NCI-H2227 (cell line): ENCODE measurements around the gene OTULIN.
A peak's percentile ranks its signal among the peaks of the same experiment; 100 is the strongest.

Source experiments
- DNase-seq: peaks from one replicate; lab custom pipeline; 2025; ENCODE audit not compliant: unreplicated experiment; lab: John Stamatoyannopoulos, UW

OTULIN gene

DNA sequence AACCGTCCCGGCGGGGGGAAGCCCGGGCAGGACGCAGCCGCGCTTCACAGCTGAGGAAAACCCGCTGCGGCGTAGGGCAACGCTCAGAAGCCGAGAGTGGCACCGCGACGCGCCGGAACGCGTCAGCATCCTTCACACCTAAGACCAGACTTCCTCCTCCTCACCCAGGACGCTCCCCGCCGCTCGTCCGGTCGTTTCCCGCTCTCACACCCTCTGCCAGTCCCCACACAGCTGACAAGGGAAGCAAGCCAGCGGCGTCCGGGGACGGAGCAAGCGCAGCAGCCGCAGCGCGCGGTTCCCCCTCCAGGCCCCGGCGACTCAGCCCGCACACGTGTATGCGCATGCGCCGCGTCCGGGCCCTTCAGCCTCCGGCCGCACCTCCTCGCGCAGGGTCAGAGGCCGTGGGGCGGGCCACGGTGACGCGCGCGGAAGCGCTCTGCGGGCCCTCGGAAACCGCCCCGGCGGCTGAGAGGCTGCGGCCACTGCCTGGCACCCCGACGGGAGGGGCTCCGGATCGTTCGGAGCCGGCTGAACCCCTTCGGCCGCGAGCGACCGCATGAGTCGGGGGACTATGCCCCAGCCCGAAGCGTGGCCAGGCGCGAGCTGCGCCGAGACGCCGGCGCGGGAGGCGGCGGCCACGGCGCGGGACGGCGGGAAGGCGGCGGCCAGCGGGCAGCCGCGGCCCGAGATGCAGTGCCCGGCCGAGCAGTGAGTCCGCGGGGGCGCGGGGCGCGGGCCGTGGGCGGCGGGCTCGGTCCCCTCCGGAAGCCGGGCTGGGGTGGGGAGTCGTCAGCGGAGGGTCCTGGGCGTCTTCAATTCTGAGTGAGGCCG is at the start of gene OTULIN:
Gene OTULIN (plus strand): TSS at position 449 of the 831 bp plus-strand sequence. CDS start 108 bp downstream, at position 557.
- DNase-seq: peak; percentile 94

DNA sequence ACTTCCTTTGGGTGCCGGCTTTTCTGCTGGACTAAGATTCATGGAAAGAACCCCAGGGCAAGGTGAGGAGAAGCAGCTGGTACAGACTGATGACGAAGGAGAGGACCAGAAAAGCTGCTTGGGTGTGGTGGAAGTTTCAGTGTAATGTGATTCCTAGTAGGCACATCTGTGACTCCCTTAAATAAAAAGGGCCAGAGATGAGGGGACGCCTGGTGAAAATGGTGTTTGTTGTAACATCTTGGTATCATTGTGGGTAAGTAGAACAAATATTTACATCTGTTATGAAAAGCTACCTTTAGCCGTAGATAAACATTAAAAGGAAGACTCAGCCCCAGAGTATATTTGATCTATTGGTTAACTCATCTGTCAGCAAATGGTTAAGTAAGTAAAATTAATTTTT is 49.2 kb upstream of the OTULIN start:
- DNase-seq: no peak

DNA sequence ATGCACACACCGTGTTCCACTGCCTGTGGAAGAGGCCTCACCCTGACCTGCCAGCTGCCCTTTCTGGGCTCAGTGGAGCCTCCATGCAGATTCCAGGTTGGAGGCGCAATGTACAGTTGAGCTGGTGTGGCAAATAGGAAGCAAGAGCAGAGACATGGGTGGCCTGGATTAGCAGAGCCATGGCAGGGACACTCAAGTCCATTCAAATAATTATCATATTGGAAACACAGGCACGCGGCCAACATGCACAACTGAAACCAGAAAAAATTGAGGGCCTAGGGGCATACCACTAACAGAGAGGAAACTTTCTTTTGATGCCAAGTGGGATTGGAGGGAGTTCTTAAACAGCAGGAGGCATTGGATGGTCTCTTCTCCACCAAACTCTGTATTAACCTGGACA is 47.1 kb upstream of the OTULIN start:
- DNase-seq: no peak

DNA sequence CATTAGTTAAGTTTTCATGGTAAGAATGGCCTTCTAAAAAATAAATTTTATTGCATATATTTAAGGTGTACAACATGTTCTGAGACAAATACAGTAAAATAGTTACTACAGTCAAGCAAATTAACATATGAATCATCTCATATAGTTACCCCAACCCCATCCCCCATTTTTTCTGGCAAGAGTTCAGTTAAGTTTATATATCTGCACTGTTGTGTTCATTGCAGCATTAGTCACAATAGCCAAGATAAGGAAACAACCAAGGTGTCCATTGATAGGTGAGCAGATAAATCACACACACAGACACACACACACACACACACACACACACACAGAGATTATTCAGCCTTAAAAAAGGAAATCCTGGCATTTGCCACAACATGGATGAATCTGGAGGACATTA is 37.2 kb upstream of the OTULIN start:
- DNase-seq: no peak

DNA sequence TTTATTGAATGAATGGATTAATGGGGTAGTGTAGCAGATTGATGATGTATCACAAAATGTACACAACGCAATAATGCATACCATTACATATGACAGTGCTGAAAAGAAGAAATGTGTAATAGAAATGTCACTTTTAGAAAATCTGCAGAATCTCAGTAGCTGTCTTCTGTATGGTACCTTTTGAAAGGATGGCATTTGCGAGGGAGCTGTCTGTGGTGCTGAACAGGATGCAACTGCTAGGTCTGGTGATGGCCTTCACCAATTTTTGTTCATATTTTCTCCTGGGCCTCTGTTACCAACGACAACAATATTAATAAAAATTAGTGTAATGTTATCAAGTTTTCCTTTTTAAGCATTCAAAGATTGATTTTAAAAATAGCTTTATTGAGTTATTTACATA is 36.2 kb upstream of the OTULIN start:
- no peak for DNase-seq

DNA sequence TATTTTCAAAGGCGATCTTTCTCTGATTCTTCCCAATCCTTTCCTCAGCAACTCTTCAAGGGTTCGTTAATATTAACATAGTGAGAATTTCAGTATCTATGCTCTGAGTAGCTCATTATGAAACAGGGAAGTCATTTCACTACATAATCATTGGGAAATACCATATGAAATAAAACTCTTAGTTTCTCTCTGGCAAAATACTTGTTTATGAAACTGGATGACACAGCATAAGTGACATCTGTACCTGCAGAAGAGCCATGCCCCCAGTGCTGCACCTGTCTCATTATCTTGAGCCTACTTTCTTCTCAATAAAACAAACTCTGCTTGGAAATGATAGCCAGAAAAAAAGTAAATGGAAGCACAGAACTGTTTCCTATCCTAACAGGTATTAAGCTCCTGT is 33.8 kb upstream of the OTULIN start:
- DNase-seq: no peak

DNA sequence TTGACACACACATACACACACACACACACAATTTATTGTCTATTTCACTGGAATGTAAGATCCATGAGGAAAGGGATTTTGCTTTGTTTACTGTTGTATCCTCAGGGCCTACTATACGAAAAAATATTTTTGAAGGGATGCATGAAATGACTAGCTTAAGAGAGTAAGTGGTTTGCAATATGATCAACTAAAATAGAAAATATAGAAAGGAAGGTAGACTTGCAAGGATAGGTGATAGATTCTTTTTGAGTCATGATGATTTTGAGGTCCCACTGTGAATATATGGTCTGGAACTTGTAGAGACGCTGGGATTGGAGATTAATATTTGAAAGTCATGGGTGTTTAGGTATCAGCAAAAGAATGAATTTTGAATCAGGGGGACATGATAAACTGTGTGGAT is 28.9 kb upstream of the OTULIN start:
- no peak for DNase-seq

DNA sequence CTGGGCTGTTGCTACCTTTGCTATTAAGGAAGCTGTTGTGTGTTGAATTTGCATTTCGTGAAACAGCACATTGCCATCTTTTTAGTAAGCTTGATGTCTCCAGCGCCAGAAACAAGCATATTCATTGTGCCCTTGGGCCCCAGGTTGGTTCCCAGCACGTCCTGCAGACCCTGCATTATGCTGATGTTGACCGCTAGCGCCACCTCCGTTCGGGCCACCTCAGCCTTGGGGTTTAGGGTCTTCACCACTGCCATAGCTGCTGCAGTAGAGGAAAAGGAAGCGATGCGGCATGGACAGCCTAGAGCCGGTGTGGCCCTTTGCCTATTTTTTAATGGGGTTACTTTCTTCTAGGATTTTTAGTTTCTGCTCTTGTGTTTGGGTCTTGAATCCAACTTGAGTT is 23.8 kb upstream of the OTULIN start:
- no peak for DNase-seq

DNA sequence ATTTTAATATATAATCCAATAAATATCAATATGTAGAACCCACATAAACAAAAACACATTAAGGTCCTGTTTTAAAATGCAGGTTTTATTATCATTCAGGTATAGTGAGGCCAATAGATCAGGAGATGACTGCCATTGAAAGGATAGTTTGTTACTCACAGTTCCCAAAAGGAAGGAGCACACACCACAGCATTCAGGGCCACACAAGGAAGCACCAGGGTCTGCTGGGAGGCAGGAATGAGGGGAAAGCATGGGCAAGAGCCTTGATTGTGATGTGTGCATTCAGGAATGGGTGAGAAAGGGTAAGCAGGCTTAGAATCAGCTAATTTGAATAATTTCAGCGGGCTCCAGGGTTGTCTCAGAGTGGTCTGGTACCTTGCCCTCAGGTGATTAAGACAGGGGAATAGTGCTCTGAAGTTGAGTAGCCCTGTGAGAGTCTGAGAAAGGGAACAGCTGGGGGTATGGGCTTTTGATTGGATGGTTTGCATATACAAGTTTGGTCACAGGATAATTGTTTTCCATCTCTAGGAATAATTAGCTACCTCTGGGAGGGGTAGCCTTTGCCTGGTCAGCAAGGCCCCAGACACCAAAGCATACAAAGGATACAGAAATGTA is 19.8 kb upstream of the OTULIN start:
- no peak for DNase-seq

DNA sequence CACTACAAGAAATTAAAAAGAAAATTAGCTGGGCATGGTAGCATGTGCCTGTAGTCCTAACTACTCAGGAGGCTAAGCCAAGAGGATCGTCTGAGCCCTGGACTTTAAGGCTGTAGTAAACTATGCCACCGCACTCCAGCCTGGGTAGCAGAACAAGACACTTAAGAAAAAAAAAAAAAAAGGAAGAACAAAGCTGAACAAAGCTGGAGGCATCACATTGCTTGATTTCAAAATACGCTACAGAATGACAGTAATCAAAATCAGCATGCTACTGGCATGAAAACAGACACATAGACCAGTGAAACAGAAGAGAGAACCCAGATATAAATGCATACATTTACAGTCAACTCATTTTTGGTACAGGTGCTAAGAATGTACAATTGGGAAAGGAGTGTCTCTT is 14.5 kb upstream of the OTULIN start:
- no peak for DNase-seq

DNA sequence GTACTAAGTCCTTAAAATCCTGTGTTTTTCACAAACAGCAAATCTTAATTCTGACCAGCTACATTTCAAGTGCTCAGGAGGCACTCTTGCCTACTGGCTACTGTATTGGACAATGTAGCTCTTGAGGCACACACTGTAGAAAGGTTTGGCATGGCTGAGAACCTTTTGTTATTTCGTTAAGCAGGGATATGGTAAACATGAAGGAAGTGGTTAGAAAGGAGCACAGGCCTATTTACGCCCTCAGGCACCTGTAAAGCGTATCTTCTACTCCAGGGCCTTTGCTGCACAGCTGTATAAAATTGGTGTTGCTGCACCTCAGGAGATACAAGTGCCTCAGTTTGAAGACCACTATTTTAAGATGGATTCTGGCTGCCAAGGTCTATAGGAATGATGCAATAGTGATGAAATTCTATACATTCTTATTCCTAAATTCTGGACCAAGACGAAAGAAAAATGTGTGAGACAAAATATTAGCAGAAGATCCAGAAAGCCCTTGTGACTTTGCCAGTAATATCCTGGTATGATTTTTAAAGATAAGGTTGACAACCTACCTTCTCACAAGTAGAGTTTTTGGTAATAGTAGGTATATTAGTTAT is 9.3 kb upstream of the OTULIN start:
- DNase-seq: no peak

DNA sequence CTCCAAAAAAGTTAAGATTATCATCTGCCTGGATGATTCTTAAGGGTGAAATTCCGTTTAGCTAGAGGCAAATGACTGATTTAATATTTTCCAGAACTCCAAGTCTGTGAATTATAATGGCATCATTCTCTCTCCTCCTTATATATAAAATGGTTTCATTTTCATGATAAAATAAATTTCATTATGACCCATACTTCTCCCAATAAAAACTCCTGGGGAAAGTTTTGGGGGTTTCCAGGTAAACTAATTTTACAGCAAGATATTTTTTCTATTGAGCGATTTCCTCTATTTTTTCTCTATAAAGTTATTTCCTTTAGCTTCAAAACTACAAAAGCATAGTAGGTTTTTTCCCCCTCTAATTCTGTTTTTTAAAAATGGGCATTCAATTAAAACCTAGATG is 7.6 kb upstream of the OTULIN start:
- no peak for DNase-seq

DNA sequence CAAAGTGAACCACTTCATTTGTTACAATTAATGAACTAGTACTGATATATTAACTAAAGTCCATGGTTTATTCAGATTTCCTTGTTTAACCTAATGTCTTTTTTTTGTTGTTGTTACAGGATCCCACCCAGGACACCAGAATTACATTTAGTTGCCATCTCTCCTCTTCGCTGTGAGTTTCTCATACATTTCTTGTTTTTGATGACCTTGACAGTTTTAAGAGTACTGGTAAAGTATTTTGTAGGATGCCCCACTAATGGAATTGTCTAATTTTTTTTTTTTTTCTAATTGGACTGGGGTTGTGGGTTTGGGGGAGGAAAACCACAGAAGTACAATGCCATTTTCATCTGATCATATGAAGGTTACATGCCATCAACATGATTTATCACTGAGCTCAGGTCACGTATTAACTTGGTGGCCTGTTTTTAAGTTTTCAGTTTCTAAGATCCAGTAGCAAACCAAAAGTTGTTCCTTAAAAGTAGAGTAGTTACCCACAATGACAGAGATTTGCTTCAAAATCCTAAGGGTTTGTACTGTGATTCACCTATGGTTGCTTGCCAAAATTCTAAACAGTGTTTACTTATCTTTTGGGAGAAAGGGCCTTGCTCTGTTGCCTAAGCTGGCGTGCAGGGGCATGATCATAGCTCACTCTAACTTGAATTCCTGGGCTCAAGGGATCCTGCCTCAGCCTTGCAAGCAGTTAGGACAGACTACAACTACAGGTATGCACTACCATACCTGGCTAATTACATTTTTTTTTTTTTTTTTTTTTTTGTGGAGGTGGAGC is 4.5 kb upstream of the OTULIN start:
- no peak for DNase-seq

DNA sequence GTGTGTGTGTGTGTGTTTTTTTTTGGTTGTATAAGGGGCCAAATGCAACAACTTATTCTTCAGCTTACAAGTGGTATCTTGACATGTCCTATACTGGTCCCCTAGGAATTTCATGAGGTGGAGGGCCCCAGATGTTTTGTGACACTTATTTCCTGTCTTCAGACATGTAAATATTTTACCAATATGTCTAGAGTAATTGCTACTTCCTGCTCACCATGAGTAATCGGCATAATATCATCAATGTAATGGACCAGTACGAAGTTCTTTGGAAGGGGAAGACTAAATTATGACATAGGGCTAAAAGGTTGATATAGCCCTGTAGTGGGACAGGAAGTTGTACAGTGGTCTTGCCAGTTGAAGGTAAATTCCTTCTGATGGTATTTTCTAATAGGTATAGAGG is 3.7 kb upstream of the OTULIN start:
- DNase-seq: no peak

DNA sequence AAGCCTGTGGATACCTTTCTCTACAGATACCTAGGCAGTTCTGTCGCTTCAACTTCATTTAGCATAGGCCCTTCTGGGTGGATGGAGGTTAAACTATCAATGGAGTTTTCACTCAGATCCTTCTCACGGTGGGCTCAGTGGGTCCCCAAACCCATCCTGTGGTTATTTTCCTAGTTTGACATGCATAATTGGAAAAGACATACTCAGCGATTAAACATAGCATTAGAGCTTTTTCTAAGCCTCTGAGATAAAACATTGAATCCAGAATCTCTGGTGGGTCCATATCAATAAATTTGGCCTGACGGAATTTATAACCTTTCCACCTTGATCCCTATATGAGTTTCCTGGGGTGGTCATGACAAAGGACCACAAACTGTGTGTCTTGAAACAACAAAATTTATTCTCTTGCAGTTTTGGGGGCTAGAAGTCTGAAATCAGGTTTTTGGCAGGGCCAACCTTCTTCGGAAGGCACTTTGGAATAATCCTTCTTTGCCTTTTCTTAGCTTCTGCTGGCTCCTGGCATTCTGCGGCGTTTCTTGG is 1.7 kb upstream of the OTULIN start:
- no peak for DNase-seq

DNA sequence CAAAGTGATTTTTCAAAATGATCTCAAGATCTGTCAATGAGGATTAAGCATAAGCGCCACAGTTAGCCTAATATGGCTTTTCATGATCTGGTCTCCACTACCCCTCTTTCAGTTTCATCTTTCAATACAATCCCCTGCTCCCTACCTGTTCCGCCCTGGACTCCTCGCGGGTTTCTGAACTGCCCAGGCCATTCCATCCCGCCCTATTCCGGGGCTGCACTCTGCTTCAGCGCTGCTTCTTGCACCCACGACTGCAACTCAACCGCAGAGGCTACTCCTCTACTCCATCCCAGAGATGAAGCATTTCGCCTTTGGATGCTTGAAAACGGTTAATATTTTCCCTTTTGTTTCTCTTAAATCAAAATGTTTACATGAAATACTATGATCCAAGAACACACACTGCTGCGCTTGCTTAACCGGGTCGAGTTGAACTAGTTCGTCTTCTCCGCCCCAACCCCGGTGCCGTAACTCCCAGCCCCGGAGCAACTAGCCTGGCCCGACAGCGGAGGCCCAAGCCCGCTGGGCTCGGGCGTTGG is 716 bp upstream of the OTULIN start:
- peak; percentile 49 for DNase-seq

DNA sequence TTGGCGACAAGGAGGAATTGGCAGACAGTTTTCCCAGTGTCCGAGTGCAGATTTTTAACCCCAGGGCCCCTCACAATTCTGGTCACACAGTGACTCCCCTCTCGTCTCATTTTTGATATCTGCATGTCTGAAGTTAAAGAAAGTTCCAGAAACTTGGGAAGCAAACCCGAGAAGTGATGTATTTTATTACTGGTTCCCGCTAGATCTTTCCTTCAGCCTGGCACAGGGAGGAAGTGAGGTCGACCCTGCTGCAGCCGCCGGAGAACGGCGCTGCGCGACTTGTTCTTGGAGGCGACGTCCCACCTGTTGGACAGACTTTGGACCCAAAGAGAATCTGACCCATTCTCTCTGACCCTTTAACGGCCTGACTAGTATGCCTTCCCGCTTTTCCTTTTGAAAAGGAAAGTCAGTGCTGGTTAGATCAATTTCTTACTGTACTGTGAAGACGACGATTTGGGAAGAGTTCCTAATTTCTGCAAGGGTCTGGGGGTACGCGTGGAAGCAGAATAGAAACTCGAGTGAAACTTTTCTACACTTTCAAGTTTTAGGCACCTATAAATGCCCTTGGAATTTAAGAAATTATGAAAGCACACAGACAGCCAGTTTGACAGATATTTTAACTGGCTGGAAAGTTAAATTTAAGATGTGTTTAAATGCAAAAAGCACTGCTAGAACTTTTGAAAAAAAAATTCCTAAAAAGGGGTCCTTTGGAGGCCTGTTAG is 744 bp downstream of the OTULIN start:
- DNase-seq: peak; percentile 44

DNA sequence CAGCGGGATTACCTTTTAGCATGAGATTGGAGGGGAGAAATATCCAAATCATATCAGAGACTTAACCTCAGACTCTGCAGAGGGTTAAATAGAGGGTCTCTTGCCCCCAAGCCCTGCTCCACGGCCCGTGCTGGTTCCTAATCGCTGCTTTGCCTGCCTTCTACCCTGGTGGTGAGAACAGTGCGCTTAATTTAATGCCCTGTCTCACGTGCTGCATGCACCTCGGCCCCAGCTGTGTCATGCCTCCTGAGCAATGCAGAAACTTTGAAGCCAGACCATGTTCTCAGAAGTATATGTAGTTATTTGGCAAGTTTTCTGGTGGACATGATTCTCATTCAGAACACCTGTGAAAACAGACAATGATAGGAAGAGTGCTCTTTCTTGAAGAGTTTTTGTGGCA is 1.4 kb downstream of the OTULIN start:
- peak; percentile 7 for DNase-seq

DNA sequence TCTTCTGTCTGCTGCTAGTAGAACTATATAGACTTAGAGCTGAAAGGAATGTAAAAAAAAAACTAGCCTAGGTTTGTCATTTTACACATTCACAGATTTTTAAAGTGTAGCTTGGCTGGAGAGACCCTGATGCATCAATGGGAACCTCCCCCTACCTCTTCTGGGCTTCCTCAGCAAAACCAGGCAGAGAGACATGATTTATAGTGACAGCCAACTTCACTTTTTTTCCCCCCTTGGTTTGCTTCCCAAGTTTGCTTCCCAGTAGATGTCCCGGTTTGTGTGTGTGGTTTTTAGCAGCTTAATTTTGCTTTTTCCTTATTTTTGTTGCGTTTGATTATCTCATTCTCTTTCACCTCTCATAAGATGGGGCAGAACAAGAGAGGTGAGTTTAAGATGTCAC is 1.8 kb downstream of the OTULIN start:
- no peak for DNase-seq

DNA sequence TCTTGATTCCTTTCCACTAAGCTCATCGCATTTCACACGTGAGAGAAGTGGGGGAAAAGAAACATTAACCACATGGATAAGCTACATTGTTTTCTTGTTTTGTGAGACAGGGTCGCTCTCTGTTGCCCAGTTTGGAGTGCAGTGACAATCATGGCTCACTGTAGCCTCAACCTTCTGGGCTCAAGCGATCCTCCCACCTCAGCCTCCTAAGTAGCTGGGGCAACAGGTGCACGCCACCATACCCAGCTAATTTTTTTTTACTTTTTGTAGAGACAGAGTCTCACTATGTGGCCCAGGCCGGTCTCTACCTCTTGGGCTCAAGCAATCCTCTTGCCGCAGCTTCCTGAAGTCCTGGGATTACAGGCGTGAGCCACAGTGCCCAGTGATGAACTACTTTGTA is 2.8 kb downstream of the OTULIN start:
- no peak for DNase-seq
